ENCODE data around the gene IGLL5.

Gene IGLL5

GRCh38 chr22:22865311-22866072 lies 22.1 kb upstream of the IGLL5 start:
- DNase-seq, result peak; percentile 32

- no peak for DNase-seq
Observed at GRCh38 chr22:22866381-22867111, 21.1 kb upstream of the IGLL5 start.

- no peak for DNase-seq
Observed at GRCh38 chr22:22867996-22868715, 19.5 kb upstream of the IGLL5 start.

- DNase-seq, result no peak
Observed at GRCh38 chr22:22870577-22871404, 16.8 kb upstream of the IGLL5 start.

- no peak for DNase-seq
Observed at GRCh38 chr22:22871536-22872278, 15.9 kb upstream of the IGLL5 start.

- no peak for DNase-seq
Observed at GRCh38 chr22:22872722-22873708, 14.6 kb upstream of the IGLL5 start.

GRCh38 chr22:22877523-22878210 lies 9.9 kb upstream of the IGLL5 start:
- peak; percentile 65 for DNase-seq

GRCh38 chr22:22878211-22878570 lies 9.4 kb upstream of the IGLL5 start:
- no peak for DNase-seq

GRCh38 chr22:22878801-22879674 lies 8.6 kb upstream of the IGLL5 start:
- no peak for DNase-seq

GRCh38 chr22:22879675-22880155 lies 7.9 kb upstream of the IGLL5 start:
- DNase-seq, result no peak

- no peak for DNase-seq
Observed at GRCh38 chr22:22880645-22881044, 7.0 kb upstream of the IGLL5 start.

- DNase-seq, result no peak
Observed at GRCh38 chr22:22881116-22882000, 6.3 kb upstream of the IGLL5 start.

- peak; percentile 65 for DNase-seq
Observed at GRCh38 chr22:22882033-22882717, 5.4 kb upstream of the IGLL5 start.

GRCh38 chr22:22883090-22883727 lies 4.4 kb upstream of the IGLL5 start:
- no peak for DNase-seq

GRCh38 chr22:22884010-22884887 lies 3.4 kb upstream of the IGLL5 start:
- peak; percentile 75 for DNase-seq

Data from CD4-positive, alpha-beta T cell treated with Interferon gamma for 1 hour (primary cell).